H54 (cell line): ENCODE measurements around the gene CHAF1A.

Experiments used
- DNase-seq: peaks from one replicate; pipeline ENCODE4 v3.0.0; 2011; ENCODE audit warnings: low spot score, mixed read lengths; ENCODE audit not compliant: insufficient read length
- FAIRE-seq: peaks from 3 replicates; lab custom pipeline; 2011; peaks lifted over from hg19 to GRCh38; lab: Jason Lieb, UNC
- POLR2A ChIP-seq: IDR thresholded peaks from 2 replicates; pipeline ENCODE4 v1.6.1; 2011; ENCODE audit warnings: low read depth, mild to moderate bottlenecking, low read length

The CHAF1A gene

GRCh38 chr19:4393947-4394590 lies 8.4 kb upstream of the CHAF1A start:
- no peak for TF ChIP-seq POLR2A
- DNase-seq (no peak), FAIRE-seq (no peak)

- no peak for TF ChIP-seq POLR2A
- FAIRE-seq = no peak
- DNase-seq = no peak
These were observed 5.3 kb upstream of the CHAF1A start for GRCh38 chr19:4396949-4397783.

- FAIRE-seq (no peak), DNase-seq (peak; percentile 44)
- TF ChIP-seq POLR2A = no peak
These were observed 2.7 kb upstream of the CHAF1A start for GRCh38 chr19:4399812-4400134.

- TF ChIP-seq POLR2A = peak; percentile 68
- no peak for FAIRE-seq
These were observed 2.1 kb upstream of the CHAF1A start, which contains the start of gene SH3GL1 for GRCh38 chr19:4400135-4400936. SH3GL1 (minus strand) TSS chr19:4400547; CDS start chr19:4400368, 179 bp downstream.

GRCh38 chr19:4401769-4402170 lies 670 bp upstream of the CHAF1A start:
- DNase-seq = no peak
- TF ChIP-seq POLR2A = no peak
- FAIRE-seq = no peak

More at GRCh38 chr19:4400135-4400936, 2.1 kb upstream of the CHAF1A start, which contains the start of gene SH3GL1:
- DNase-seq = peak; percentile 76

- DNase-seq (no peak), FAIRE-seq (no peak)
- TF ChIP-seq POLR2A = no peak
These were observed 743 bp downstream of the CHAF1A start for GRCh38 chr19:4403005-4403761.

- no peak for DNase-seq
- no peak for TF ChIP-seq POLR2A
- FAIRE-seq = no peak
These were observed 3.5 kb downstream of the CHAF1A start for GRCh38 chr19:4405977-4406376.

GRCh38 chr19:4406626-4407025 lies 4.2 kb downstream of the CHAF1A start:
- no peak for DNase-seq
- TF ChIP-seq POLR2A = no peak
- FAIRE-seq = no peak

GRCh38 chr19:4409123-4409933 lies 6.9 kb downstream of the CHAF1A start:
- FAIRE-seq (no peak), DNase-seq (no peak)
- TF ChIP-seq POLR2A = no peak

GRCh38 chr19:4413588-4413987 lies 11.1 kb downstream of the CHAF1A start:
- no peak for DNase-seq
- FAIRE-seq = no peak
- TF ChIP-seq POLR2A = no peak

- FAIRE-seq = no peak
- no peak for TF ChIP-seq POLR2A
- no peak for DNase-seq
These were observed 11.8 kb downstream of the CHAF1A start for GRCh38 chr19:4414144-4414799.

- DNase-seq (no peak), FAIRE-seq (no peak)
- no peak for TF ChIP-seq POLR2A
These were observed 12.4 kb downstream of the CHAF1A start for GRCh38 chr19:4414800-4415321.

GRCh38 chr19:4415352-4415751 lies 12.9 kb downstream of the CHAF1A start:
- no peak for TF ChIP-seq POLR2A
- no peak for DNase-seq
- no peak for FAIRE-seq
